Measurements from ENCODE around the gene KBTBD12.

The KBTBD12 gene

DNA sequence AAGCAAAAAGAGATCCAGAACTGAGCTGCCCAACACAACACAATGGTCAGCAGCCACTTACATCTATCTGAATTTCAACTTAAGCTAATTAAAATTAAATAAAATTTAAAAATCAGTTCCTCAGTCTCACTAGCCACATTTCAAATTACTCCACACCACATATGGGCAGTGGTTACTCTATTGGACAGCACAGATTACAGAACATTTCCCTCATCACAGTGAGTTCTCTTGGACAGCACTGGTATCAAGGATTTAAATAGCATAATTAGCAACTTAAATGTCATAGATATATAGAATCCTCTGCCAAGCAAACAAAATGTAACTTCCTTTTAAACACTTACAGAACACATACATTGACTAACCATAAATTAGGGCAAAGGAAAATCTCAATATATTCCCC, 64.4 kb downstream of the KBTBD12 start:
- no peaks in the 10 kb centered on the region for H3K36me3 ChIP-seq (ENCODE audit: insufficient read depth)
- no peak overlapping the region for H2AFZ ChIP-seq (ENCODE audit: low read depth)
- TF ChIP-seq, protein P1, sequence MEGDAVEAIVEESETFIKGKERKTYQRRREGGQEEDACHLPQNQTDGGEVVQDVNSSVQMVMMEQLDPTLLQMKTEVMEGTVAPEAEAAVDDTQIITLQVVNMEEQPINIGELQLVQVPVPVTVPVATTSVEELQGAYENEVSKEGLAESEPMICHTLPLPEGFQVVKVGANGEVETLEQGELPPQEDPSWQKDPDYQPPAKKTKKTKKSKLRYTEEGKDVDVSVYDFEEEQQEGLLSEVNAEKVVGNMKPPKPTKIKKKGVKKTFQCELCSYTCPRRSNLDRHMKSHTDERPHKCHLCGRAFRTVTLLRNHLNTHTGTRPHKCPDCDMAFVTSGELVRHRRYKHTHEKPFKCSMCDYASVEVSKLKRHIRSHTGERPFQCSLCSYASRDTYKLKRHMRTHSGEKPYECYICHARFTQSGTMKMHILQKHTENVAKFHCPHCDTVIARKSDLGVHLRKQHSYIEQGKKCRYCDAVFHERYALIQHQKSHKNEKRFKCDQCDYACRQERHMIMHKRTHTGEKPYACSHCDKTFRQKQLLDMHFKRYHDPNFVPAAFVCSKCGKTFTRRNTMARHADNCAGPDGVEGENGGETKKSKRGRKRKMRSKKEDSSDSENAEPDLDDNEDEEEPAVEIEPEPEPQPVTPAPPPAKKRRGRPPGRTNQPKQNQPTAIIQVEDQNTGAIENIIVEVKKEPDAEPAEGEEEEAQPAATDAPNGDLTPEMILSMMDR (conservative IDR thresholded peaks at IDR 0.05; ENCODE audit: low read depth, low read length): no peak
- H4K20me1 ChIP-seq (ENCODE audit: insufficient read depth): no peaks in the 10 kb centered on the region
- no peak overlapping the region for H3K4me3 ChIP-seq (IDR thresholded peaks at IDR 0.05; ENCODE audit: insufficient read depth, low read depth, low read length)
- no peaks in the 10 kb centered on the region for H3K79me2 ChIP-seq (ENCODE audit: insufficient read depth, low read depth)
- no peak overlapping the region for H3K9ac ChIP-seq
- no peaks in the 10 kb centered on the region for H3K27me3 ChIP-seq (ENCODE audit: insufficient read depth, low read depth)
- no peak overlapping the region for H3K27ac ChIP-seq
- H3K4me1 ChIP-seq (ENCODE audit: low read depth, poor library complexity, severe bottlenecking): no peaks in the 10 kb centered on the region
- H3K4me2 ChIP-seq: no peak overlapping the region

DNA sequence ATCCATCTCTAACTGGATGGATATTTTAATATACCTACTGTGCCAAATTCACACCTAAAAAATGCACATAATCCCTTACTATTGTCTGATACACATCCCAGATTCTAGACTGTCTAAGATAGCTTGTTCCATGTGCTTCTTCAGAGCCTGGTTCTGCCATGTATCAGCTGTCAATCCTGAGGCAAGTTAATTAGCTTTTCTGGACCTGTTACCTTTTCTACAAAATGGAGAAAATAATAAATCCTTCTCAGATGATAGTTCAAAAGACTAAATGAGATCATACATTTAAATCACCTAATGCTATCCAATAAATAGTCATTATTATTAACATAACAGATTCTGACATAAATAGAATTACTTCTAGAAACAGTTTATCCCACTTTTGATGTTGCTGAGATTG, 66.1 kb downstream of the KBTBD12 start:
- Histone ChIP-seq H3K36me3 (ENCODE audit: insufficient read depth) (no peaks in the 10 kb centered on the region), H3K4me3 (IDR thresholded peaks at IDR 0.05; ENCODE audit: insufficient read depth, low read depth, low read length) (no peak overlapping the region), H3K9ac (no peak overlapping the region), H2AFZ (ENCODE audit: low read depth) (no peak overlapping the region), H3K79me2 (ENCODE audit: insufficient read depth, low read depth) (no peaks in the 10 kb centered on the region), H3K27me3 (ENCODE audit: insufficient read depth, low read depth) (no peaks in the 10 kb centered on the region), H3K4me1 (ENCODE audit: low read depth, poor library complexity, severe bottlenecking) (no peaks in the 10 kb centered on the region), H3K27ac (no peak overlapping the region), H4K20me1 (ENCODE audit: insufficient read depth) (no peaks in the 10 kb centered on the region), H3K4me2 (no peak overlapping the region)
- TF ChIP-seq, protein P1 (conservative IDR thresholded peaks at IDR 0.05; ENCODE audit: low read depth, low read length): no peak

DNA sequence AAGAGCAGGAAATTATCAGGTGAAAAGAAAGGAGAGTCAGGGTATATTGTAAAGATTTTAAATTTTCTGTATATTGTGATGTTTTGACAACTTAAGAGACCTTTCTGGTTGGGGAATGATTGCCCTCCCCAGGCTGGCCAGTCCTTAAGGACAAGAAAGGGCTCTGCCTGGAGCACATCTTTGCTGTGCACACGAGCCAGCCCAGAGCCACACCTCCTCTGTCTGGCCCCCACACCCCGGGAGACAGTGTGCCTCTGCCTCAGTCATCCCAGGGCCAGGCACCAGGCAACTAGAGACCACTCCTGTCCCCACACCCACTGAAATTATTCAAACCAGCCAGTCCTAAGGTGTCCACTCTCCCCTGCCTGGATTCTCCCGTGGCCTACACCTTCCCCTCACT, 67.1 kb downstream of the KBTBD12 start:
- Histone ChIP-seq H4K20me1 (ENCODE audit: insufficient read depth) (no peaks in the 10 kb centered on the region), H3K4me1 (ENCODE audit: low read depth, poor library complexity, severe bottlenecking) (no peaks in the 10 kb centered on the region), H3K79me2 (ENCODE audit: insufficient read depth, low read depth) (no peaks in the 10 kb centered on the region), H3K27me3 (ENCODE audit: insufficient read depth, low read depth) (no peaks in the 10 kb centered on the region), H2AFZ (ENCODE audit: low read depth) (no peak overlapping the region), H3K27ac (no peak overlapping the region), H3K36me3 (ENCODE audit: insufficient read depth) (no peaks in the 10 kb centered on the region), H3K4me3 (IDR thresholded peaks at IDR 0.05; ENCODE audit: insufficient read depth, low read depth, low read length) (no peak overlapping the region), H3K9ac (no peak overlapping the region), H3K4me2 (no peak overlapping the region)
- TF ChIP-seq, protein P1 (conservative IDR thresholded peaks at IDR 0.05; ENCODE audit: low read depth, low read length): no peak

DNA sequence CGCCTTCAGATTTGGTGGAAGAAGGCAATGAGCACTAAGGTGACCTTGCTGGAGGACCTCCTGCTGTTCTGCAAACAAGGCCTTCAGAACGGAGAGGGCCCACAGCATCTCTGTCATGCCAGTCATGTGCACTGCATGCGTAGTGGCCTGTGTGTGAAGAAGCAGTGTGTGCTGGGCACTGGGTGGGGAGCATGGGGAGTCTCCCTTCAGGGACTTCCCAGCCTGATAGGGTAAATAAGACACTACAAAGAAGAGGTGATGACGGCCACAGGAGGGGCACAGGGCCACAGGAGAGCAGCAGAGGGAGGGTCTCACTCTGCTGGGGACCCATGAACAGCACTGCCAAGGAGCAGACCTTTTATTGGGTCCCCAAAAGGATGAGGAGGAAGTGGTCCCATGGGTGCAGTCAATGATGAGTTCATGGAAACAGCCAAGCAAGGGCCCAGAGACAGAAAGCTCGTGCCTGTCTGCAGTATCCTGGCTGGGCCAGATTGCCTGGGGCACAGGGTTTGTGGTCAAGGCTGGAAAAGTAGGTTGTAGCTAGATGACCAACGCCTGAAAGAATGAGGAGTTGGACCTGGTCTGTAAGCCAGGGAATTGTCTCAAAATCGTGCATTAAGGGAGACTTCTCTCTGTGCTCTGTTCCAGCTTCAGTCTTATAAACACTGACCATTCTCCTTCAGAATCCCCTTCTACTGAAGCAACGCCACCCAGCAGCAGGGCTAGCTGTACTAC, 69.4 kb downstream of the KBTBD12 start:
- no peaks in the 10 kb centered on the region for H3K79me2 ChIP-seq (ENCODE audit: insufficient read depth, low read depth)
- H3K36me3 ChIP-seq (ENCODE audit: insufficient read depth): no peaks in the 10 kb centered on the region
- no peak overlapping the region for H3K9ac ChIP-seq
- TF ChIP-seq, protein P1 (conservative IDR thresholded peaks at IDR 0.05; ENCODE audit: low read depth, low read length): no peak
- H3K27ac ChIP-seq: no peak overlapping the region
- no peak overlapping the region for H2AFZ ChIP-seq (ENCODE audit: low read depth)
- H3K4me1 ChIP-seq (ENCODE audit: low read depth, poor library complexity, severe bottlenecking): no peaks in the 10 kb centered on the region
- H3K4me2 ChIP-seq: no peak overlapping the region
- H4K20me1 ChIP-seq (ENCODE audit: insufficient read depth): no peaks in the 10 kb centered on the region
- no peaks in the 10 kb centered on the region for H3K27me3 ChIP-seq (ENCODE audit: insufficient read depth, low read depth)
- H3K4me3 ChIP-seq (IDR thresholded peaks at IDR 0.05; ENCODE audit: insufficient read depth, low read depth, low read length): no peak overlapping the region
